ENCODE results near the gene CDH13. TPM values are rescaled to one million over a fixed set of nuclear protein-coding genes. Genes with fewer than 3 reads are reported as not detected.

CDH13 gene
- total and polyA plus RNA-seq, 2 donors (not counting 3 experiments of a cell fraction or from before 2014, with no cell fraction given): 96.6 to 124 TPM

- no TSS peak for BruUV-seq (replicated peaks)
- H2AFZ ChIP-seq (ENCODE audit: low read depth, low read length): no peak overlapping the region
- no peaks in the 10 kb centered on the region for H4K20me1 ChIP-seq (replicated peaks; ENCODE audit: control insufficient read depth, extremely low read depth, insufficient read depth, low read length)
- H3K4me3 ChIP-seq (replicated peaks in 1 of 3; ENCODE audit: insufficient read depth in 1 of 3, low read depth in 1 of 3, low read length in 3 of 3): no peak overlapping the region
- ChIA-PET CTCF (interaction anchor here (0.9 to 1.3 kb wide), 4 partner anchors 9 to 58 kb away, joined by 3 to 5 read pairs (median 4); no protein-coding TSS in a partner anchor), POLR2A (no interaction called here)
- no peaks in the 10 kb centered on the region for H3K36me3 ChIP-seq (ENCODE audit: control insufficient read depth in 2 of 2, extremely low read depth in 1 of 2, insufficient read depth in 2 of 2, low read length in 2 of 2)
- DNase-seq (ENCODE audit: low read depth, low spot score): peak; percentile 46
- peak overlapping the region; percentile 26 for H3K4me2 ChIP-seq (ENCODE audit: insufficient read depth, low read length)
- H3K9me3 ChIP-seq (replicated peaks; ENCODE audit: control insufficient read depth, insufficient read depth, low read length): no peaks in the 10 kb centered on the region
- H3K27me3 ChIP-seq (ENCODE audit: control insufficient read depth in 2 of 2, insufficient read depth in 2 of 2, low read length in 2 of 2): no peaks in the 10 kb centered on the region
- TF ChIP-seq POLR2AphosphoS5 (IDR thresholded peaks at IDR 0.05; ENCODE audit: insufficient read depth, low read depth, low read length) (peak; percentile 76), FOS (IDR thresholded peaks at IDR 0.05; ENCODE audit: borderline replicate concordance, insufficient read depth, low read length) (peak; percentile 76), JUN (IDR thresholded peaks at IDR 0.05; ENCODE audit: borderline replicate concordance, insufficient read depth, insufficient read length, low read depth) (peak; percentile 32), GATA2 (IDR thresholded peaks at IDR 0.05; ENCODE audit: insufficient read depth, insufficient read length, low read depth, low read length) (peak; percentile 81), CTCF (IDR thresholded peaks at IDR 0.05; ENCODE audit: extremely low read depth in 1 of 2, insufficient read depth in 1 of 2, low read depth in 1 of 2, low read length in 2 of 2) (no peak), MAX (IDR thresholded peaks at IDR 0.05; ENCODE audit: insufficient read depth, insufficient read length) (no peak)
- peak; percentile 81 for FAIRE-seq
- no peaks in the 10 kb centered on the region for H3K79me2 ChIP-seq (ENCODE audit: control insufficient read depth, insufficient read depth, low read length)
- H3K4me1 ChIP-seq (ENCODE audit: control insufficient read depth, extremely low read depth, insufficient read depth, low read length): peaks cover 23% of the 10 kb centered on the region
- dilution Hi-C loops (cut with MboI; ENCODE audit: extremely low pct_ligation_motif_present, low sequenced_read_pairs): no loop called here
- H3K27ac ChIP-seq (ENCODE audit: insufficient read depth, low read depth, low read length): peak overlapping the region; percentile 41
- H3K9ac ChIP-seq (replicated peaks; ENCODE audit: extremely low read depth, insufficient read depth, low read length): no peak overlapping the region
- H3K9me1 ChIP-seq (replicated peaks; ENCODE audit: control insufficient read depth, extremely low read depth, insufficient read depth, low read length): no peaks in the 10 kb centered on the region
- intact Hi-C loops (cut with micrococcal nuclease): loop anchor here (1.0 to 10.0 kb wide), 6 partner anchors 58 to 251 kb away; no protein-coding TSS in a partner anchor
Measured at GRCh38 chr16:82814059-82814458, 187.3 kb downstream of the CDH13 start.

Measured in endothelial cell of umbilical vein (primary cell).